ENCODE data around the gene VEPH1. TPM values are rescaled to one million over a fixed set of nuclear protein-coding genes. Genes with fewer than 3 reads are reported as not detected.

Gene VEPH1
- total and polyA plus RNA-seq, 7 experiments from 2014 or later = 0.22 to 0.48 TPM; not detected in 5

- DNase-seq (no peak), ATAC-seq (no peak)
- ChIA-PET CTCF (no interaction called here), POLR2A (no interaction called here)
- Mint-ChIP-seq H3K36me3 (peaks cover 0 to 3% (median 0%) of the 10 kb centered on the region in 5 donors), H3K4me1 (peaks cover 0 to 2% (median 0%) of the 10 kb centered on the region in 7 donors), H3K27ac (no peak overlapping the region), H3K4me3 (no peak overlapping the region), H3K27me3 (no peaks in the 10 kb centered on the region), H3K9me3 (peaks cover 0 to 2% (median 0%) of the 10 kb centered on the region in 11 donors)
- intact Hi-C loops (cut with micrococcal nuclease) = no loop called here
- H3K27ac ChIP-seq (ENCODE audit: low read depth, low read length) = no peak overlapping the region
- no peaks in the 10 kb centered on the region for H3K9me3 ChIP-seq (ENCODE audit: control insufficient read depth in 2 of 3, low read length in 3 of 3)
- no peaks in the 10 kb centered on the region for H3K36me3 ChIP-seq (ENCODE audit: control insufficient read depth in 2 of 3, insufficient read depth in 3 of 3, low read length in 3 of 3)
- no peaks in the 10 kb centered on the region for H3K4me1 ChIP-seq (ENCODE audit: control insufficient read depth in 2 of 2, insufficient read depth in 2 of 2, low read length in 2 of 2)
- no peak overlapping the region for H3K4me3 ChIP-seq (ENCODE audit: low read length)
- no peaks in the 10 kb centered on the region for H3K27me3 ChIP-seq (ENCODE audit: control insufficient read depth in 2 of 2, insufficient read depth in 2 of 2, low read length in 2 of 2)
Observed at GRCh38 chr3:157274644-157275137, 228.5 kb downstream of the VEPH1 start.

GRCh38 chr3:157271283-157271882 lies 231.8 kb downstream of the VEPH1 start:
- CTCF ChIA-PET = no interaction called here
- Mint-ChIP-seq H3K36me3 (peaks cover 0 to 10% (median 0%) of the 10 kb centered on the region in 5 donors), H3K4me3 (no peak overlapping the region), H3K27ac (no peak overlapping the region), H3K27me3 (no peaks in the 10 kb centered on the region), H3K9me3 (no peaks in the 10 kb centered on the region), H3K4me1 (peaks cover 0 to 2% (median 0%) of the 10 kb centered on the region in 7 donors)
- Histone ChIP-seq H3K9me3 (ENCODE audit: control insufficient read depth in 2 of 3, low read length in 3 of 3) (no peaks in the 10 kb centered on the region), H3K27ac (ENCODE audit: low read depth, low read length) (no peak overlapping the region), H3K36me3 (ENCODE audit: control insufficient read depth in 2 of 3, insufficient read depth in 3 of 3, low read length in 3 of 3) (no peaks in the 10 kb centered on the region), H3K4me1 (ENCODE audit: control insufficient read depth in 2 of 2, insufficient read depth in 2 of 2, low read length in 2 of 2) (no peaks in the 10 kb centered on the region), H3K27me3 (ENCODE audit: control insufficient read depth in 2 of 2, insufficient read depth in 2 of 2, low read length in 2 of 2) (no peaks in the 10 kb centered on the region), H3K4me3 (ENCODE audit: low read length) (no peak overlapping the region)
- ATAC-seq (no peak), DNase-seq (no peak)
- intact Hi-C loops (cut with micrococcal nuclease) = no loop called here
- POLR2A ChIA-PET = no interaction called here

- no peak for DNase-seq
- Histone ChIP-seq H3K4me1 (ENCODE audit: control insufficient read depth in 2 of 2, insufficient read depth in 2 of 2, low read length in 2 of 2) (no peaks in the 10 kb centered on the region), H3K27me3 (ENCODE audit: control insufficient read depth in 2 of 2, insufficient read depth in 2 of 2, low read length in 2 of 2) (no peaks in the 10 kb centered on the region), H3K4me3 (ENCODE audit: low read length) (no peak overlapping the region), H3K9me3 (ENCODE audit: control insufficient read depth in 2 of 3, low read length in 3 of 3) (no peaks in the 10 kb centered on the region), H3K36me3 (ENCODE audit: control insufficient read depth in 2 of 3, insufficient read depth in 3 of 3, low read length in 3 of 3) (no peaks in the 10 kb centered on the region), H3K27ac (ENCODE audit: low read depth, low read length) (no peak overlapping the region)
- H3K36me3 Mint-ChIP-seq = peaks cover 0 to 19% (median 0%) of the 10 kb centered on the region in 5 donors
- no peak overlapping the region for H3K4me3 Mint-ChIP-seq
- peaks cover 0 to 2% (median 0%) of the 10 kb centered on the region in 11 donors for H3K9me3 Mint-ChIP-seq
- intact Hi-C loops (cut with micrococcal nuclease) = no loop called here
- peaks cover 0 to 2% (median 0%) of the 10 kb centered on the region in 7 donors for H3K4me1 Mint-ChIP-seq
- no peaks in the 10 kb centered on the region for H3K27me3 Mint-ChIP-seq
- CTCF ChIA-PET = no interaction called here
- POLR2A ChIA-PET = no interaction called here
- H3K27ac Mint-ChIP-seq = no peak overlapping the region
- no peak for ATAC-seq
Observed at GRCh38 chr3:157268026-157268425, 235.2 kb downstream of the VEPH1 start.

GRCh38 chr3:157265931-157266330 lies 237.3 kb downstream of the VEPH1 start:
- H3K4me1 ChIP-seq (ENCODE audit: control insufficient read depth in 2 of 2, insufficient read depth in 2 of 2, low read length in 2 of 2) = no peaks in the 10 kb centered on the region
- ChIA-PET POLR2A (no interaction called here), CTCF (no interaction called here)
- H3K27me3 ChIP-seq (ENCODE audit: control insufficient read depth in 2 of 2, insufficient read depth in 2 of 2, low read length in 2 of 2) = no peaks in the 10 kb centered on the region
- peaks cover 0 to 2% (median 0%) of the 10 kb centered on the region in 11 donors for H3K9me3 Mint-ChIP-seq
- no peaks in the 10 kb centered on the region for H3K36me3 ChIP-seq (ENCODE audit: control insufficient read depth in 2 of 3, insufficient read depth in 3 of 3, low read length in 3 of 3)
- no peaks in the 10 kb centered on the region for H3K27me3 Mint-ChIP-seq
- intact Hi-C loops (cut with micrococcal nuclease) = no loop called here
- H3K4me1 Mint-ChIP-seq = peaks cover 0 to 1% (median 0%) of the 10 kb centered on the region in 7 donors
- DNase-seq (no peak), ATAC-seq (no peak)
- no peak overlapping the region for H3K4me3 Mint-ChIP-seq
- no peaks in the 10 kb centered on the region for H3K9me3 ChIP-seq (ENCODE audit: control insufficient read depth in 2 of 3, low read length in 3 of 3)
- H3K36me3 Mint-ChIP-seq = peaks cover 0 to 19% (median 0%) of the 10 kb centered on the region in 5 donors
- H3K4me3 ChIP-seq (ENCODE audit: low read length) = no peak overlapping the region
- no peak overlapping the region for H3K27ac ChIP-seq (ENCODE audit: low read depth, low read length)
- no peak overlapping the region for H3K27ac Mint-ChIP-seq

GRCh38 chr3:157263027-157263426 lies 240.2 kb downstream of the VEPH1 start:
- ChIA-PET CTCF (no interaction called here), POLR2A (no interaction called here)
- Mint-ChIP-seq H3K9me3 (peaks cover 0 to 2% (median 0%) of the 10 kb centered on the region in 11 donors), H3K4me3 (no peak overlapping the region), H3K36me3 (peaks cover 0 to 29% (median 11%) of the 10 kb centered on the region in 5 donors), H3K4me1 (peaks cover 0 to 1% (median 0%) of the 10 kb centered on the region in 7 donors), H3K27ac (no peak overlapping the region), H3K27me3 (no peaks in the 10 kb centered on the region)
- Histone ChIP-seq H3K9me3 (ENCODE audit: control insufficient read depth in 2 of 3, low read length in 3 of 3) (no peaks in the 10 kb centered on the region), H3K27me3 (ENCODE audit: control insufficient read depth in 2 of 2, insufficient read depth in 2 of 2, low read length in 2 of 2) (no peaks in the 10 kb centered on the region), H3K4me3 (ENCODE audit: low read length) (no peak overlapping the region), H3K27ac (ENCODE audit: low read depth, low read length) (no peak overlapping the region), H3K4me1 (ENCODE audit: control insufficient read depth in 2 of 2, insufficient read depth in 2 of 2, low read length in 2 of 2) (no peaks in the 10 kb centered on the region), H3K36me3 (ENCODE audit: control insufficient read depth in 2 of 3, insufficient read depth in 3 of 3, low read length in 3 of 3) (no peaks in the 10 kb centered on the region)
- DNase-seq (no peak), ATAC-seq (no peak)
- intact Hi-C loops (cut with micrococcal nuclease) = no loop called here

GRCh38 chr3:157261000-157261399 lies 242.2 kb downstream of the VEPH1 start:
- ChIA-PET CTCF (no interaction called here), POLR2A (interaction anchor here (0.7 kb wide), 1 partner anchor 43 kb away, joined by 3 read pairs; no protein-coding TSS in a partner anchor)
- no peak overlapping the region for H3K27ac Mint-ChIP-seq
- ATAC-seq (no peak), DNase-seq (no peak)
- no peaks in the 10 kb centered on the region for H3K9me3 Mint-ChIP-seq
- intact Hi-C loops (cut with micrococcal nuclease) = no loop called here
- Histone ChIP-seq H3K4me1 (ENCODE audit: control insufficient read depth in 2 of 2, insufficient read depth in 2 of 2, low read length in 2 of 2) (no peaks in the 10 kb centered on the region), H3K4me3 (ENCODE audit: low read length) (no peak overlapping the region), H3K27me3 (ENCODE audit: control insufficient read depth in 2 of 2, insufficient read depth in 2 of 2, low read length in 2 of 2) (no peaks in the 10 kb centered on the region), H3K9me3 (ENCODE audit: control insufficient read depth in 2 of 3, low read length in 3 of 3) (no peaks in the 10 kb centered on the region), H3K27ac (ENCODE audit: low read depth, low read length) (no peak overlapping the region), H3K36me3 (ENCODE audit: control insufficient read depth in 2 of 3, insufficient read depth in 3 of 3, low read length in 3 of 3) (no peaks in the 10 kb centered on the region)
- H3K36me3 Mint-ChIP-seq = peaks cover 0 to 25% (median 15%) of the 10 kb centered on the region in 5 donors
- no peaks in the 10 kb centered on the region for H3K27me3 Mint-ChIP-seq
- peaks cover 0 to 1% (median 0%) of the 10 kb centered on the region in 7 donors for H3K4me1 Mint-ChIP-seq
- no peak overlapping the region for H3K4me3 Mint-ChIP-seq

- H3K4me1 ChIP-seq (ENCODE audit: control insufficient read depth in 2 of 2, insufficient read depth in 2 of 2, low read length in 2 of 2) = no peaks in the 10 kb centered on the region
- no peaks in the 10 kb centered on the region for H3K27me3 ChIP-seq (ENCODE audit: control insufficient read depth in 2 of 2, insufficient read depth in 2 of 2, low read length in 2 of 2)
- no peaks in the 10 kb centered on the region for H3K36me3 ChIP-seq (ENCODE audit: control insufficient read depth in 2 of 3, insufficient read depth in 3 of 3, low read length in 3 of 3)
- intact Hi-C loops (cut with micrococcal nuclease) = no loop called here
- ATAC-seq (no peak), DNase-seq (no peak)
- Mint-ChIP-seq H3K27me3 (peaks cover 0 to 3% (median 0%) of the 10 kb centered on the region in 5 donors), H3K36me3 (peaks cover 0 to 31% (median 18%) of the 10 kb centered on the region in 5 donors), H3K4me1 (peaks cover 0 to 1% (median 0%) of the 10 kb centered on the region in 7 donors), H3K4me3 (no peak overlapping the region), H3K27ac (no peak overlapping the region), H3K9me3 (peaks cover 0 to 1% (median 0%) of the 10 kb centered on the region in 11 donors)
- CTCF ChIA-PET = no interaction called here
- no peak overlapping the region for H3K4me3 ChIP-seq (ENCODE audit: low read length)
- H3K9me3 ChIP-seq (ENCODE audit: control insufficient read depth in 2 of 3, low read length in 3 of 3) = no peaks in the 10 kb centered on the region
- POLR2A ChIA-PET = no interaction called here
- no peak overlapping the region for H3K27ac ChIP-seq (ENCODE audit: low read depth, low read length)
Observed at GRCh38 chr3:157259825-157260224, 243.4 kb downstream of the VEPH1 start.
